ENCODE results near the gene MYRF.
A peak's percentile ranks its signal among the peaks of the same experiment; 100 is the strongest.

Gene MYRF

DNA sequence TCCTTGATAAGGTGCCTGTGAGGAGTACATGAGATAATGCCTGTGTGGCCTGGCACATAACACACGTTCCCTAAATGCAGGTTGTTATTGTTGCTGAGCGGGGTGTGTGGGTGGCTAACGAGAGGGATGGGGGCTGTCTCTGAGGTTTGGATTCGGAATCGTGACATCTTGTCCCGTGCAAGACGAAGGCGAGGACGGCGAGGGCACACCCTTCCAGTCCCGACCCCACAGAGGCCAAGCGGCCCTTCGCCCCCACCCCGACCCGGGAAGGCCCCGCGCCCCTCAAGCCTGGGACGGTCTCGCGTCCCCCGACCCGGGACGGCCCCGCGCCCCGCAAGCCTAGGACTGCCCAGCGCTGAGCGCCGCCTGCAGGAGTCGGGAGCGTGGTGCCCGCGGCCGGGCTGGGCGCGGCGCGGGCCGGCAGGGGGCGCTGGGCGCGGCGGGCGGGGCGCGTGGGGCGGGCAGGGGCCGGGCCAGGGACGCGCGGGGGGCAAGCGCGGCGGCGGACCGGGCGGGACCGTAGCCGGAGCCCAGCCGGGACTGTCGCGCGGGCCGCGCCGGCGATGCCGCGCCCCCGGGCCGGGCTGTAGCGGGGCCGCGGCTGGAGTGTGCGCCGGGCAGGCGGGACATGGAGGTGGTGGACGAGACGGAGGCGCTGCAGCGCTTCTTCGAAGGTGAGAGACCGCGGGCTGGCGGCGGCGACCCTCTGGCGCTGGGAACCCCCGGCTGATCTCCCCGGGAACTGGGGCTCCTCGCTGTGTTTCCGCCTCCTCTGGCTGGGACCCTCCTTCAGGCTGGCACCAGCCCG, at the start of gene MYRF:
Gene MYRF (plus strand): TSS at position 520 of the 808 bp plus-strand sequence. CDS start 109 bp downstream, at position 629.
- no peak for DNase-seq

DNA sequence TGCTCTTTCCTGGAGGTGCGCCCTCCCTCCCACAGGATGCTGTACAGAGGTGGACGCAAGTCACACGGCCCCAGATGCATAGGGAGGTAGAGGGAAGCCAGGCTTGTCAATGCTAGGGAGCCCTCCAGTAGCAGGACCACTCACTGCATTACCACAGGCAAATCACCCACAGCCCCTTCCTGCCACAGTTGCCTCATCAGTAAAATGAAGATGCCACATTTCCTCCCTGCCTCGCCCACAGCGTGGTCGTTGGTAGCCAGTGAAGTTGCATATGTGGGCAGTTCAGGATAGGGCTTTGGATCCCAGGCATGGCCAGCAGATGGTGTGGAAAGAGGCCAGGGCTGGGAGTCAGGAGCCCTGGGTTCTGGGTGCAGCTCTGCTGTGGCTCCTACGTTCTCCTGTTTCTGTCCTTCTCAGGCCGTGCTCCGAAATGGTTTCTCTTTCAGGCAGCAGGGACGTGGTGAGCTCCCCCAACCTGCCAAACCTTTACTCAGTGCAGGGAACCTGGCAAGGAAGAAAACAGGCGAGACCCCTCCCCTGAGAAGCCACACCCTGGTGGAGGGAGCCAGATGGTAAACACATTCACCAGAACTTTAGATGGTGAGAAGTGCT, 49.6 kb upstream of the MYRF start:
- no peak for DNase-seq

DNA sequence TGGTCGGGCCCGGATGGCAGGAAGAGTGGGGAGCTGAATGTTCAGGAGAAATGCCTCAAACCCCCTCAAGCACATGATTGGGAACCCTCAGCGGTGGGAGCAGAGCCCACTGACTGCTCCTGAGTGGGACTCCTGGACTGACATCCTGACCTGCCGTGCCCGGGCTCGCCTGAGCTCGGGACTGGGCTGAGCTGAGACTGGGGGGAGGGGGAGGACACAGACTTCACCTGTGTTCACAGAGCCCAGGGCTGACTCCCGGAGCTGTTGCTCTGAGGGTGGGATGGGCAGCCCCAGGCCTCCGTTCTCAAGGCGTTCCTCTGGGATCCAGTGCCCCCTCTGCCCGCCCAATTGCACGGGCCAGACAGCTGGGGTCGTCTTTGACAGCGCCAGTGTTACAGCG, 47.6 kb upstream of the MYRF start:
- DNase-seq: no peak

DNA sequence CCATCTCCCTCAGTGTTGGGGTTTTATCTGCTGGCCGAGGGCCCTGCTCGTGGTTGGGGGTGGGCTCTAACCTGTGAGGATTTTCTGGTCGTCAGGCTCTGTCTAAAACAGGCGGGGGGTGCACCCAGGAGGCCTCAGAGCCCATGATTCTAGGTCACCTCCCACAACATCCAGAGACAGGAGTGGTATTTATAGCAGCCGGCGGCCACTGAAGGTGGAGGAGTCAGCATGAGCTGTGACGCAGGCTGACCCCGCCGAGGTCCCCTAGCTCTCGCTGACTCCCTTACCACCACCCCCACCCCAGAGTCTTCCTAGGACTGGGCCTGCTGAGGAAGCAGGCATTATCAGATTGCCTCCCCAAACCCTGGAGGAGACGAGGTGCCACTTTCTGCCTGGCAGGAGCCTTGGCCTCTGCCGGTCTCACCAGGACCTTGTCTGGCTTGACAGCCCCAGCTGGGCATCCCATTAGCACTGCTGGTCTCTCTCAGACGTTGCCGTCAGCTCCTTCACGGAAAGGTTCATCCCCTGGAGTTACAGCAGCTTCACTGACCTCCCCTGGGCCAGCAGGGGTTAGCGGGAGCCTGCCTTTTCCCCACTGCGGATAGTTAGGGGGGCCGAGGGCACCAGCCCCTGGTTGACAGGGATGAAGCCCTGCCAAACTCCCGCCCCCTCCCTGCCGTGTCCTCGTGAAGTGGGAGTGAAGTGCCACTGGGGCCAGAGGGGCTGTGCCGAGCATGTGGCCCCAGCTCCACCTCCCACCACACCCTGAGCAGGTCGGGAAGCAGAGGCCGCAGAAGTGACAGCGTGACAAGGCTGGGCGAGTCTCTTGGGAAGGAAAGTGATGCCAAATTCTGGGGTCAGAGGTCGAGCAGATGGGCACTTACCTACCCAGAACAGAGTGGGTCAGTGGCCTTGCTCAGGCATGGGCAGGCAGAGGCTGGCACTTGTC, 45.7 kb upstream of the MYRF start:
- DNase-seq: no peak

DNA sequence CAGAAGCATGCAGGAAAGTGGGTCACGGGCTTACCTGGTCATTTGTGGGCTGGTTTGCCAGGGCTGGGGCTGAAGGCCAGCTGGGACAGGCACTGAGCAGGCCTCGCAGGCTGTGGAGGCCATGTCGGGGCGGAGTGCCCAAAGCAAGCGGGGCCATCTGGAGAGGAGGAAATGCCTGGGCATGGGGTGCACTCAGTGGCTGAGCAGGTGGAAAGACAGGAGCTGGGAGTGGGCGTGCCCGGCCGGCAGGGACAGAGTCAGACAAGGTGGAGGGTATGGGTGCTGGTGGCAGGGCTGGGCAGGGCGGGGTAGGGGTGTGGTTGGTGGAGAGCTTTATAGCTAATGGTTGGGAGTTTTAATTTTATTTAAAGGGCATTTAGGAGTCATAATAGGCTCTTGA, 44.9 kb upstream of the MYRF start:
- DNase-seq: no peak

DNA sequence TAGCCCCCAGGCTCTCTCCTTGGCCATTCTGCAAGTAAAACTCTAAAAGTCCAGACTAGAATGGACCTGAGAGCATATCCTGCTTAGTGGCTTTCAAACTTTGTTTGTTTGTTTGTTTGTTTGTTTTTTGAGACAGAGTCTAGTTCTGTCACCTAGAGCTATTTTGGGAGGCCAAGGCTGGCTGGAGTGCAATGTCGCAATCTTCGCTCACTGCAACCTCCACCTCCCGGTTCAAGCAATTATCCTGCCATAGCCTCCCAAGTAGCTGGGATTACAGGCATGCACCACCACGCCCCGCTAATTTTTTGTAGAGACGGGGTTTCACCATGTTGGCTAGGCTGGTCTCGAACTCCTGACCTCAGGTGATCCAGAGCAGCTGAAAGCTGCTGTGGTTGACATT, 43.3 kb upstream of the MYRF start:
- DNase-seq: no peak

DNA sequence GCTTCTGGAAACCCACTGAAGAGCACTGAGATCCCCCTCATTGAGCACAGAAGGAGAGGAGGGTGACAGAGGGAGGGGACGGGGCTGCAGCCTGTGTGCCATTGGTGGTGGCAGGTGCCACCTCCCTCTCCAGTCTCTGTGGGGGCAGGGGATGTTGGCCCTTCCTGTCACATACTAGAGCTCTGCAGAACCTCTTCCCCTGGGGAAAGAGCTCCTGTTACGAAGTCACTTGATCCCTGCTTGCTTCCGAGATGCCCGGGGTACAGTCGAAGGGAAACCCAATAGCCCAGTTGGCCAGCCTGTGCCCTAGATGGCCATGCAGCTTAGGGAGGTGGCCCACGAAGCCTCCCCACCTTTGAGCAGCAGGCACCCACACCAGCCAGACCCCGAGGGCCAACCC, 42.9 kb upstream of the MYRF start:
- DNase-seq: peak; percentile 53

DNA sequence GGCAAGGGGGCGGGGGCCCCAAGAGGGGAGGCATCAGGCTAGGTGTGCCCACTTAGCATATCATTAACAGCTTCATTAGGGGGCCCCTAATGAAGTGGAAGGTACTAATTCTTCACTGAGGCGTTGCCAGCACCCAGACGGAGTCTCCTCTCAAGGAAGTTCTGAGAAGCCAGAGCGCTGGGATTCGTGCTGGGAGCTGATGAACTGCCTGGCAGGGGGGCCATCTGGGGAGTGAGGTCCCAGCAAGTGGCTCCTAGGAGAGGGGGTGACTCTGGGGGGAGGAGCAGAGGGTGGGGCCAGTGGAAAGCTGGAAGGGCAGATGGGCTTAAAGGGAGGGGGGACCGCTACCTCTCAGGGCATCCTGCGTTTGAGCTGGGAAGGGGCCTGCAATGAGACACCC, 42.4 kb upstream of the MYRF start:
- no peak for DNase-seq

DNA sequence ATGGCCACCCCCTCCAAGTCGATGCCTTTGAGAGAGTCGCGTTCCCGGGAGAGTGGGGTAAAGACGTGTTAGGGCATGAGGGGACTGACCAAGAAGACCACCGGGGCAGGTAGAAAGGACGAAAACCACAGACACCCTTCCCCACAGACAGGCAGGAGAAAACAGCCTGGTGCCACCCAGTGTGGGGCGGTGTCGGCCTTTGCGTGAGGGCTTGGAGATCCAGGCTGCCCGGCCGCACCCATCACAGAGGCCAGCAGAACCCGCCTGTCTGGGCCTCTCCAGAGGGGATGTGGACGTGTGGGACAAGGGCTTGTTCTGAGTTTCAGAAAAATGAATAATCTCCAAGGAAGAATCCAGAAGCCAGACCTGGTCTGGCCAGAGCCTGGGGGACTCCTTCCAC, 41.4 kb upstream of the MYRF start:
- DNase-seq: no peak

DNA sequence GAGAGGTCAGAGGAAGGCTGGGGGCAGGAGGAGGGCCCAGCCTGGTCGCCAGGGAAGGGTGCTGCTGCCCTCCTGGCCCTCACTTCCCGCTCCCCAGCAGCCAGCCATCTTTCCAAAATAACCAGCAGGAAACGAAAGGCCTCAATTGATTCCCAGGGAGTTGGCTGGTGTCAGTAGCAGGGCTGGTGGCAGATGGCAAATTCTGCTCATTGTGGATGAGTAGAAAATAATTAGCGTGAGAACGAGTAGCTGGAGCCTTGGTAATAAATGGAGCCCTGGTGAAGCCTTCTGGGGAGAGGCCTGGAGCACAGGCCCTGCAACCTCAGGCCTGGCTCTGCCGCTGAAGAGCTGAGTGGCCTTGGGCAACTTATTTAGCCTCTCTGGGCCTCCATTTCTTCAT, 40.9 kb upstream of the MYRF start:
- DNase-seq: no peak

DNA sequence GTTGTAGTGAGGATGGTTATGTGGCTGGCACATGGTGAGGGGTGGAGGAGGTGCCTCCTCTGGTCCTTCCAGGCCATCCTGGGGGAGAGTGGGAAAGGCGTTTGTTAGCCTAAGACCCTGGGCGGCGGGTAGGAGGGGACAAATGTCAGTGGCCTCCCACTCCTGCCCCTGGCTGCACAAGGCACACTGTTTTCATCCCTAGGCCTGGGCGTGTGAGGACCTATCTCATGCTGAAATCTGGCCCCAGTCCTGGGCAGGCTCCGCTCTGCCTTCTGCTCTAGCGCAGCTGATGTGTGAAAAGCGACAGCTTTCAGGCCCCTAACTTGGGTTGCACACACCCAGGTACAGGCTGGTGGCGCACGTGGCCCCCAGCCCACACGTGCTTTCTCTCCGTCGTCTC, 40.1 kb upstream of the MYRF start:
- no peak for DNase-seq

DNA sequence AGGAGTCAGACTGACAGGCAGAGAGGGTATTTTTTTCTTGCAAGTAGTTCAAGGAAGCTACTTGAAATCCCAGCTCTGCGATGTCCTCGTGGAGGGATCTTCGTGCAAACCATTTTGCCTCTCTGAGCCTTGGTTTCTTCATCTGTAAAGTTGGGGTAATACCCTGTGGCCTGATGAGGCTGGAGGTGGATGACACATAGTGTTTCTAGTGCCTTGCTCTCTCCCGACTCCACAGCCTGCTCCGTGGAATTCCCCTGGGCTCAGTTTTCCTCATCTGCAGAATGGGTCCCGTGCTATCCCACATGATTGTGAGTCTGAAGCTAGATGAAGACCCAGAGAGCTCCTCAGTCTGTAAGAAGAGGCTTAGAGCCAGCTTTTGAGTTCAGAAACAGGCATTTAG, 39.6 kb upstream of the MYRF start:
- no peak for DNase-seq

DNA sequence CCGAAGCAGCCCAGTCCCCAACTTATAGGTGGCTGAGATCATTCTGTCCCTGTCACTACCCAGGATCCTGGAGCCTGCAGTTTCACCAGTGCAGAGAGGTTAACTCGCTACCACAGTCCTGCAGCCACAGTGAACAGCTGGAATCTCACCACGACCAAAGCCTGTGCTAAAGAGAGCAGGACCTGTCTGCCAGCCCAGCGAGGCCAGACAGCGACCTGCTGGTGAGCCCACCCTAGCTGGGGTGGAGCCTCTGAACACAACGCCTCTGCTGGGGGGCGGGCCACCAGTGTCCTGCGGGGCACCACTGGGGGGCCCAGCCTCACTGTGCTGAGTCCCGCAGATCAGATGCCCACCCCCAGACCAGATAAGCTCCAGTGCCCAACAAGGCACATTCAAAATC, 39.0 kb upstream of the MYRF start:
- DNase-seq: no peak

DNA sequence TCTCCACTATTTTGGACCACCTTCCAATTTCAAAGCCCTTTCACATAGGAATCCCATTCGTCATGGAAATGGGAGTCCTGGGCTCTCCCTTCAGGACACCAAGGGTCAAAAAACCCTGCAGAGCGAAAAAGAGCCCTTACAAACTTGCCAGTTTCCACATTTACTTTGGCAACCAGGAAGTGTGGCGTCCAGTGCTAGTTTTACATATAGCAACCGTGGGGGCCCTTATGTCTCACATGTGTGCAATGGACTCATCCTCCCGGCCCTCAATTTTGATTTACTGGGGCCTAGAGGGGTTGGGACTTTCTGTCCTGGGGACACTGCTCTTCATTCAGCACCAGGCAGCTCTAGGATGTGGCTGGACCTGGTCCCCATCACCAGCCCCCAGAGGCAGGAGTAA, 38.5 kb upstream of the MYRF start:
- DNase-seq: no peak

DNA sequence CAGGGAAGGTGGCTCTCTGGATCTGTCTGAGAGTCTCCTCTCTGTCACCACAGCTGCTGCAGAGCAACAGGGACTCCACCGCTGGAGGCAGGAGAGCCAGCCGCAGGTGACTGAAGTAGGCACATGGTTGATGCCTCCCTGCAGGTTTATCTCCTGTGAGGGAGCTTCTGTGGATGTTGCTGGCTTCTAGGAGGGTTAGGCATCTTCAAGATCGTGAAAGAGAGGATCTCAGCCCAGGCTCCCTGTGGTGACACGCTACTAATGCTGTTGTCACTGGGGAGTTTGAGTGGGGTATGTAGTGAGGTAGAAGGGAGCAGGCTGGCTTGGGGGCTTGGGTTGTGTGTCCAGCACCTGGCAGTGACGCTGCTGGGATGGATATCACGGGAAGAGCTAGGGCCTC, 38.1 kb upstream of the MYRF start:
- no peak for DNase-seq

DNA sequence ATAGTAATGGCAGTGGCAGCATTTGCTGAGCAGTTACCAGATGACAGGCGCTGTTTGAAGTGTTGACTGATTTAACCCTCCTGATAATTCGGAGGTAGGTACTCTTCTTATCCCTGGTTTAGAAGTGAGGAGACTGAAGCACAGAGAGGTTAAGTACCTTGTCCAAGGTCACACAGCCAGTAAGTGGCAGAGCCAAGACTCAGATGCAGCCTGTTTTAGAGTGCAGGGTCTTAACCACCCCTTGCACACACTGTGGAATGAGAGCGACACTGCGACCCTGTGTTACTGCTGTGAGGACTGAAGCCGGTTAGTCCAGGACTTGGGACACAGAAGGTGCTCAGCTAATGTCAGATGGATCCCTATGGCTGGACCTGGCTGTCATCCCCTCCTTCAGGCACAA, 37.5 kb upstream of the MYRF start:
- DNase-seq: no peak

DNA sequence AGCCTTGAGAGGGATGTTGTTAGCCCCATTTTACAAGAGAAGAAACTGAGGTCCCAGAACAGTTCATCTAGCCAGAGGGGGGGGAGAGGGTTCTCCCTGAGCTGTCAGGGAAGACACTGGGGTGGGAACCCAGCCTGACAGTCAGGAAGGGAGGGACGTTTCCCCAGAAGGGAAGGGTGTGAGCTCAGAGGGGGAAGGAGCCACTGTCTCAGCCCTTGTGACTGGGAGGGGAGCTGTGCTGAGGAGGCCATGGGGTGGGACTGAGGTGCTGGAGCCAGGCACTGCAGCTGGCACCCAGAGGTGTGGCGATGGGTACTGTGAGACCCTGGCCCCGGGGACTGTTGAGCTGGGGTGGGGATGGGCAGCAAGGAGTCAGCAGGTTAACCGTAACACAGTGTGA, 36.6 kb upstream of the MYRF start:
- no peak for DNase-seq

DNA sequence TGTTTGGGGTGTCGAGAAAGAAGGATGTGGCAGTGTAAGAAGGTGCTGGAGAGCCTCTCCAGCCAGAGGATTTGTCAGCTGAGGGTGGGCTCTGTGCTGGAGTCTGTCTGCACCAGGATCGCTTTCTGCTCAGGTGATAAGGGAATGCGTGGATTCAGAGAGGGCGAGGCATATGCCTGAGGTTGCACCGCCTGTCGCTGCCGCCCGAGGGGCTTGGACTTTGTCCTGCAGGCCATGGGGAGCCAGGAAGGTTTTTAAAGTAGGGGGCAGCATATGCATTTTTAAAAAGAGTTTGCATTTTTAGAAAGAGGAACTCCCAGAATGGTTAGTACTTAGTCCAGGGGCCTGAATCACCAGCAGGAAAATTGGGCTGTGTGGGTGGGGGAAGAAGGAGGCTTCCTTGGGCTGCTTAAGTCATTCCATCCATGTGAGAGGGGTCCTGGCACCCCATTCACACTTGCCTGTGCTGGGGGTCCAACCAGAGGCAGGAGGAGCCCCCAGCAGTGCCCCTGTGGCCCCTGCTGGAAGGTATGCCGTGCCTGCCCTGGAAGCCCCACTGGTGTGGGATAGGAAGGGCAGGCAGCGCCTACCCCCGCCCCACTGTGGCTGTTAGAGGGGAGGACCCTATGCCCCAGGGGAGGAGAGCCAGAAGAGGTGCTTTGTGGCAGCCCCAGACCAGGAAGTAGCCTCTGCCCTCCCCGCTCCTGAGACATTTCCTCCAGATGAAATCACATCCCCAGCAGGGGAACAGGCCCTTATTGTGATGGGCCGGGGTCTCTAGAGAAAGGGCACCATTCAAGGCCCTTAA, 35.8 kb upstream of the MYRF start:
- DNase-seq: no peak

DNA sequence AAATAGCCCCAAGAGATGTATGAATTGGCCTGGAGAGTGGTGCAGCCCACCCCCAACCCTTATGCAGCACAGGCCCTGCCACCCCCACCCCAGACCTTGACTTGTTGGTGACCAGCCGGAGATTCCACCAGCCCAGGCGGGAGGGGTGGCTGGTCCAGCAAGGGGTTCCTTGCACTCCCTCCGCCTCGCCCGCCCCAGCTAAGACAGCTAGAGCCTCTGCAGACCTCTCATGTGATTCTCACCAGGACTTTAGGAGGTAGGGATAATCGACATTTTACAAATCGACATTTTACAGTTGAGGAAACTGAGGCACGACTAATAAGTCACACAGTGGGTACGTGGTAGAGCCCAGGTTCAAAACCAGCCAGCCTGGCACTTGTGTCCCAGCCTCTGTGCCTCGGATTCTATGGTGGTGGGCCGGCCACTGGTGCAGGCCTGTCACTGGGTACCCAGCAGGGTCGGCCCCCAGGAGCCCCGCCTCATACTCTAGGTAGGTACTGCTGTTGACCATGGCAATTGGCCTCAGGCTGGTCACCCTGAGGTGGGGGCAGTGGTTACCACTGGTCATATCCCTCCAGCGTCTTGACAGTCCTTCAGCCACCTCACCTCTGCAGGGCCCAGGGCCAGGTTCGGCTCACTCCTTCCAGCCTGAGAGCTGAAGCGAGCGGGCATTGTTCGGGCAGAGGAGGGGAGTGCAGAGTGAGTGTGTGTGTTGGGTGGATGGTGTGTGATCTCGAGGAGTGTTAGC, 35.0 kb upstream of the MYRF start:
- no peak for DNase-seq

DNA sequence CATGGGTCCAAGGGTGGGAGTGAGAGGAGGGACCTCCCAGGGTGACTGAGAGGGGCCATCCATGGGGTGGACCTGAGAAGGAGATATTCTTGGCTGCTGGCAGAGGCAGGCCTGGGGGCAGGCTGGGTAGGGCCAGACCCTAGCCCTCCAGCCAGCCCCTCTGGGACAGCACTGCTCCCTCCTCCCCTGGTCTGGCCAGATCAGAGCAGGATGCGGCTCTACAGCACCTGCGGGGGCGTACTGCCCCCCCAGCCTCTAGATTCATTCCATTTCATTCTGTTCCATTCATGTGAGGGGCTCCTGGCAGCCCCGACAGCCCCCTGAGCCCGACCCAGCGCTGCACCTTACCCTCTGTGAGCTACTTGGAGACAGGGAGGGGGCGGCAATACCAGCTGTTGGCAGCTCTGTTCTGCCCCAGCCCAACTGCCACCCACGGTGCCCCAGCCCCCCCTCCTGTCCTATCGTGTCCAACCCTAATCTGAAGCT, 34.3 kb upstream of the MYRF start:
- no peak for DNase-seq

DNA sequence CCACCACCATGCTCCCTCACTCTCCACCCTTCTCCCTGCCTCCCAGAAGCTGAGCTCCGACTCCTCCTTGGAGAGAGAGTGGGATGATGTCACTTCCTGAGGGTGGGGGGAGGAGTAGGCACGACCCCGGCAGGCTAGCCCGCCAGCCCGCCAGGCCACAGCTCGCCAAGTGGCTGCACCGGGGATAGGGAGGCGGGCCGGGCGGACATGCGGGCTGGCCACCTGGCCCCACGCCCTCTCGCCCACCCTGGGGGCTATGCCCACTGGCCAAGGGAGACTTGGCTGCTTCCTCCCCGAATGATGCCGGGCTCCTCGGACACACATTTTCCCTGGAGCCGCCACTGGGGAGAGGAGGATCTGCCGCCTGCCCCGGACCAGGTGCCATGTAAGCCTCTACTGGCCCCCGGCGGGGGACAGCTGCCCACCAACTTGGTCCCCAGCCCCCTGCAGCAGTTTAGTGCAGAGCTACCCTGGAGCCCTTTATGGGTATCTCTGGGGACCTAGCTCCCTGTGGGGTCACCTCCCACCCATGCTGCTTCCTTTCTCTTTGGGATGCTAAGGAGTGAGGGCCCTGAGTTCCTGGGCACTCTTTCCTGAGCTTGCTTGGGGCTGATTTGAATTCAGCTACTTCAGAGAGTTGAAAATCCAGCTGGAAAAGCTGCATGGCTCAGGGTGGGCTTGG, 33.7 kb upstream of the MYRF start:
- DNase-seq: no peak

All from NCI-H2107 (cell line).